SK-N-MC (cell line): ENCODE measurements around the gene SFI1.

Source experiments
- EZH2 ChIP-seq: fragments of 200-600 bp; sonication (generic); IDR thresholded peaks from one replicate; pipeline ENCODE4 v1.6.1; 2017; ENCODE audit warnings: antibody characterized with exemption
- FOXP2 ChIP-seq: optimal IDR thresholded peaks from 2 replicates; pipeline ENCODE3; 2011; ENCODE audit warnings: mild to moderate bottlenecking, moderate library complexity; ENCODE audit not compliant: insufficient read depth; ENCODE audit errors: extremely low read length, control extremely low read depth
- POLR2AphosphoS5 ChIP-seq: IDR thresholded peaks from 2 replicates; pipeline ENCODE4 v1.6.1; 2012; ENCODE audit warnings: mild to moderate bottlenecking, low read depth, low read length, borderline replicate concordance

- no peak for TF ChIP-seq POLR2AphosphoS5
- TF ChIP-seq EZH2: no peak
- no peak for TF ChIP-seq FOXP2
Observed at GRCh38 chr22:31607696-31608095, 111.4 kb downstream of the SFI1 start.
